ENCODE data around the gene TMEM263. TPM values are rescaled to one million over a fixed set of nuclear protein-coding genes. Genes with fewer than 3 reads are reported as not detected.
A peak's percentile ranks its signal among the peaks of the same experiment; 100 is the strongest.

TMEM263 gene
- total RNA-seq, 6 experiments from 2014 or later, result 23.9 to 40.9 (median 38.1) TPM

- Histone ChIP-seq H3K9me3 (no peaks in the 10 kb centered on the region), H3K36me3 (no peaks in the 10 kb centered on the region), H3K27me3 (no peaks in the 10 kb centered on the region), H3K27ac (no peak overlapping the region), H3K4me3 (no peak overlapping the region), H3K4me1 (no peaks in the 10 kb centered on the region)
- intact Hi-C loops (cut with DNase I), result no loop called here
- WGBS (ENCODE audit: insufficient coverage, low coverage, low lambda C conversion rate, missing lambda C conversion rate), result 64% methylated on average over 3 of the region's 3 CpGs
- TF ChIP-seq CTCF (IDR thresholded peaks at IDR 0.05), result no peak
- TF ChIP-seq POLR2A (IDR thresholded peaks at IDR 0.05), result no peak
- ATAC-seq (no peak), DNase-seq (no peak)
These were observed 40.7 kb upstream of the TMEM263 start for GRCh38 chr12:106914796-106915634.

- H3K4me1 ChIP-seq, result no peaks in the 10 kb centered on the region
- H3K27ac ChIP-seq, result no peak overlapping the region
- TF ChIP-seq CTCF (IDR thresholded peaks at IDR 0.05), result no peak
- no peak for TF ChIP-seq POLR2A (IDR thresholded peaks at IDR 0.05)
- no peak for DNase-seq
- H3K9me3 ChIP-seq, result no peaks in the 10 kb centered on the region
- H3K36me3 ChIP-seq, result no peaks in the 10 kb centered on the region
- ATAC-seq, result no peak
- intact Hi-C loops (cut with DNase I), result no loop called here
- no peak overlapping the region for H3K4me3 ChIP-seq
- WGBS (ENCODE audit: insufficient coverage, low coverage, low lambda C conversion rate, missing lambda C conversion rate), result 70% methylated on average over 5 of the region's 5 CpGs
- H3K27me3 ChIP-seq, result no peaks in the 10 kb centered on the region
These were observed 40.1 kb upstream of the TMEM263 start for GRCh38 chr12:106915635-106916026.

- intact Hi-C loops (cut with DNase I), result no loop called here
- 51% methylated on average over 6 of the region's 7 CpGs for WGBS (ENCODE audit: insufficient coverage, low coverage, low lambda C conversion rate, missing lambda C conversion rate)
- TF ChIP-seq POLR2A (IDR thresholded peaks at IDR 0.05) (no peak), CTCF (IDR thresholded peaks at IDR 0.05) (no peak)
These were observed 38.2 kb upstream of the TMEM263 start for GRCh38 chr12:106917503-106917902.

GRCh38 chr12:106918746-106919145 lies 37.0 kb upstream of the TMEM263 start:
- Histone ChIP-seq H3K27me3 (no peaks in the 10 kb centered on the region), H3K4me3 (no peak overlapping the region), H3K27ac (no peak overlapping the region), H3K9me3 (no peaks in the 10 kb centered on the region), H3K4me1 (no peaks in the 10 kb centered on the region), H3K36me3 (no peaks in the 10 kb centered on the region)
- DNase-seq (no peak), ATAC-seq (peak in 1 of 4 donors; percentile 55)
- 17% methylated on average over 3 of the region's 3 CpGs for WGBS (ENCODE audit: insufficient coverage, low coverage, low lambda C conversion rate, missing lambda C conversion rate)
- TF ChIP-seq CTCF (IDR thresholded peaks at IDR 0.05) (peak in 3 of 4 donors; percentile 31 to 51 (median 48)), POLR2A (IDR thresholded peaks at IDR 0.05) (no peak)
- intact Hi-C loops (cut with DNase I), result no loop called here

More at GRCh38 chr12:106917503-106917902, 38.2 kb upstream of the TMEM263 start:
- Histone ChIP-seq H3K4me3 (no peak overlapping the region), H3K27me3 (no peaks in the 10 kb centered on the region), H3K9me3 (no peaks in the 10 kb centered on the region), H3K36me3 (no peaks in the 10 kb centered on the region), H3K27ac (no peak overlapping the region), H3K4me1 (no peaks in the 10 kb centered on the region)
- DNase-seq, result no peak
- ATAC-seq, result peak in 2 of 4 donors; percentile 27 to 40

Data from right lobe of liver (tissue), 6 donors.